Breast epithelium (tissue), 4 donors: ENCODE measurements around the gene UTS2R. TPM values are rescaled to one million over a fixed set of nuclear protein-coding genes. Genes with fewer than 3 reads are reported as not detected.

Experiments
- DNase-seq, 2 donors: peaks; one replicate each; pipeline ENCODE4 v3.0.0-alpha.2; 2019; ENCODE audit warnings: low spot score in 2 of 2
- H3K27ac ChIP-seq, 2 donors: fragments of 200-600 bp; sonication (generic) in 1 of 2; one replicate each; pipeline ENCODE4 v1.5.1; 2016 to 2019; ENCODE audit warnings: mild to moderate bottlenecking in 1 of 2
- H3K27me3 ChIP-seq, 2 donors: fragments of 200-600 bp; sonication (generic) in 1 of 2; one replicate each; pipeline versions ENCODE4 v1.5.1 to v1.6.0; 2017 to 2019; ENCODE audit warnings: control low read depth in 1 of 2, mild to moderate bottlenecking in 1 of 2
- H3K36me3 ChIP-seq: fragments of 200-600 bp; one replicate; pipeline ENCODE4 v1.5.1; 2019
- H3K4me1 ChIP-seq, 2 donors: fragments of 200-600 bp; sonication (generic); one replicate each; pipeline ENCODE4 v1.5.1; 2016 to 2019; ENCODE audit warnings: control low read depth in 1 of 2
- H3K4me3 ChIP-seq, 3 donors: fragments of 200-600 bp; sonication (generic); 1 replicate in 2 of 3; 2 replicates in 1 of 3; pipeline ENCODE4 v1.5.1; 2016 to 2019; ENCODE audit warnings: mild to moderate bottlenecking in 3 of 3, moderate library complexity in 2 of 3
- H3K9me3 ChIP-seq, 2 donors: fragments of 200-600 bp; sonication (generic) in 1 of 2; one replicate each; pipeline ENCODE4 v1.5.1; 2016 to 2019; ENCODE audit warnings: control low read depth in 1 of 2
- CTCF ChIP-seq, 3 donors: fragments of 450-650 bp; IDR thresholded peaks; one replicate each; pipeline ENCODE4 v1.5.1; 2016 to 2017; ENCODE audit warnings: antibody characterized with exemption in 3 of 3, mild to moderate bottlenecking in 3 of 3, moderate library complexity in 3 of 3
- POLR2A ChIP-seq: fragments of 450-650 bp; IDR thresholded peaks from one replicate; pipeline ENCODE4 v1.6.1; 2016; ENCODE audit warnings: antibody characterized with exemption, mild to moderate bottlenecking, moderate library complexity
- POLR2AphosphoS5 ChIP-seq, 3 donors: sonication (generic); formaldehyde crosslinking; IDR thresholded peaks; one replicate each; pipeline ENCODE4 v1.6.1; 2017; ENCODE audit warnings: antibody characterized with exemption in 3 of 3
- intact Hi-C: fragments of 100-400 bp; cut with DNase I; formaldehyde crosslinking; loops from one replicate; pipeline ENCODE4 v1.15.1; 2023; ENCODE audit warnings: low total_unique reads
- total RNA-seq, 3 donors: library from RNA; depleted of rRNA; stranded (reverse); fragments of >200 nt; gene quantifications; one replicate each; pipeline ENCODE4 v1.1.0, GENCODE V29; 2016

UTS2R gene
- total RNA-seq, 3 donors from 2014 or later: 0.33 TPM; not detected in 2

- DNase-seq: no peak
- H3K9me3 ChIP-seq: no peaks in the 10 kb centered on the region
- H3K4me3 ChIP-seq: no peak overlapping the region
- no peak overlapping the region for H3K27ac ChIP-seq
- H3K36me3 ChIP-seq: no peaks in the 10 kb centered on the region
- peaks cover 0 to 7% of the 10 kb centered on the region in 2 donors for H3K27me3 ChIP-seq
- no peaks in the 10 kb centered on the region for H3K4me1 ChIP-seq
- intact Hi-C loops: loop anchor here (10.0 kb wide), 2 partner anchors 80 to 120 kb away; no protein-coding TSS in a partner anchor
- no peak for TF ChIP-seq CTCF (IDR thresholded peaks at IDR 0.05)
- TF ChIP-seq POLR2AphosphoS5 (IDR thresholded peaks at IDR 0.05): no peak
- no peak for TF ChIP-seq POLR2A
Observed at GRCh38 chr17:82324566-82325285, 46.8 kb upstream of the UTS2R start.

DNA sequence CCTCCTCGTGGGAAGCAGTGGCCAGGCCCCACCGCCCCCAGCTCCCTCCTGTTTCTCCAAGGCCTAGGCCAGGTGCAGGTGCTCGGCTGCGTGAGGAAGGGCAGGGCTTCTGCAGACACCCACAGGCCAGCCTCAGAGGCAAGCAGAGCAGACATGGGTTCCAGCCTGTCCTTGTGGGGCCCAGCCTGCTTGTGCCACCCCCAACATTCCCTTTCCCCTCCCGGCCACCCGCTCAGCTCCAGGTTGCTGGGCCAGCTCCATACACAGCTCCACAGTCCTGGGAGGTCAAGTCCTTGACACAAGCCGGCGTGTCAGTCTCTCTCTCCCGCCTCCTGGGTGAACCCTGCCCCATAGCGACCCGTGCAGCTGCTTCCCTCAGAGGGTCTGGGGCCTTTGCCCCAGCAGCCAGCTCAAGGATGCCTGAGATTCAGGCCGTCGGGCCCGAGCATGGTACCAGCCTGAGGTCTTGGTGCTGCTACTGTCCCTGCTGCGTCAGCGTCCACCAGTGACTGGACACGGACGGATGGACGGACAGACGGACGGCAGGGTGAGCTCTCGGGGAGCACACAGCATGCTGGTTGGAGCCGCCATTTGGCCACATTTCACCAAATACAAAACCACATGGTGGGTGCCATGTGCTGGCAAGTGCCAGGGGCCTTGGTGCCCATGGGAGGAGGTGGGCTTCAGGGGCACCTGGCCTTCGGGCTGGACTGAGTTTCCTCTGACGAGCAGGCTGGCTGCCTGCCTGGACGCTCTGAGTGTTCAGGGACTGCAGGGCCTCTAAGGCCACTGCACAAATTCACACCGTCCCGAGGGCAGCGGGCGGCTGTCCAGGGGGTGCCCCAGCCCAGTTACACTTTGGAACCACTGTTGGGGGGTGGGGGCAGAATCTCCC is 46.0 kb upstream of the UTS2R start:
- peaks cover 0 to 7% of the 10 kb centered on the region in 2 donors for H3K27me3 ChIP-seq
- no peak overlapping the region for H3K27ac ChIP-seq
- TF ChIP-seq CTCF (IDR thresholded peaks at IDR 0.05) (no peak), POLR2A (no peak), POLR2AphosphoS5 (IDR thresholded peaks at IDR 0.05) (no peak)
- no peaks in the 10 kb centered on the region for H3K36me3 ChIP-seq
- H3K4me1 ChIP-seq: peaks cover 0 to 5% of the 10 kb centered on the region in 2 donors
- no peaks in the 10 kb centered on the region for H3K9me3 ChIP-seq
- DNase-seq: no peak
- H3K4me3 ChIP-seq: no peak overlapping the region
- intact Hi-C loops: loop anchor here (10.0 kb wide), 2 partner anchors 81 to 121 kb away; no protein-coding TSS in a partner anchor

DNA sequence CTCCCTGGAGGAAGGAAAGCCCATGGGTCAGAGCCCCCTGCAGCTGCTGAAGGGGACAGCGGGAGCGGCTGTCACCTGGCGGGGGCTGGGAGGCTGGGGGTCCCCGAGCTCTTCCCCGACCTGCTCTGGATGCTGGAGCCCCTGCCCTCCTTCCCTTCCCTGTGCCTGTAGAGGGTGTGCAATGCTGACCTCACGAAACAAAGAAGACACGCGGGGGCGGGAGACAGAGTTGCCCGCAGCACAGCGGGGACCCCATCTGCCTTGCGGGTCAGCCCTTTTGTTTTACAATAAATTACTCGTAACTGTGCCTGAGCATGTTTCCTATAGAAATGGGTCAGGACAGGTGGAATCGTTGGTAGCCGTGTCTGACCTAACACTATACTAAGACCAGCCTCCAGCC is 44.3 kb upstream of the UTS2R start:
- Histone ChIP-seq H3K36me3 (no peaks in the 10 kb centered on the region), H3K4me3 (no peak overlapping the region), H3K27ac (no peak overlapping the region), H3K4me1 (peaks cover 2 to 5% of the 10 kb centered on the region in 2 donors), H3K9me3 (no peaks in the 10 kb centered on the region), H3K27me3 (no peaks in the 10 kb centered on the region)
- intact Hi-C loops: loop anchor here (10.0 kb wide), 2 partner anchors 82 to 122 kb away; no protein-coding TSS in a partner anchor
- DNase-seq: no peak
- TF ChIP-seq POLR2AphosphoS5 (IDR thresholded peaks at IDR 0.05) (no peak), CTCF (IDR thresholded peaks at IDR 0.05) (no peak), POLR2A (no peak)

- H3K27ac ChIP-seq: no peak overlapping the region
- no peak overlapping the region for H3K4me3 ChIP-seq
- H3K36me3 ChIP-seq: no peaks in the 10 kb centered on the region
- peaks cover 5 to 6% of the 10 kb centered on the region in 2 donors for H3K4me1 ChIP-seq
- H3K9me3 ChIP-seq: no peaks in the 10 kb centered on the region
- intact Hi-C loops: loop anchor here (10.0 kb wide), 2 partner anchors 83 to 123 kb away; no protein-coding TSS in a partner anchor
- no peak for TF ChIP-seq POLR2AphosphoS5 (IDR thresholded peaks at IDR 0.05)
- no peak for TF ChIP-seq CTCF (IDR thresholded peaks at IDR 0.05)
- no peak for TF ChIP-seq POLR2A
- H3K27me3 ChIP-seq: no peaks in the 10 kb centered on the region
- no peak for DNase-seq
Observed at GRCh38 chr17:82327757-82328140, 43.8 kb upstream of the UTS2R start.
